NCI-H526 (cell line): ENCODE results near the gene ALDOA.

Experiments used
- DNase-seq, 2 experiments: peaks; one replicate each; lab custom pipeline; 2025; lab: John Stamatoyannopoulos, UW

ALDOA gene

GRCh38 chr16:30116291-30117207, 51.0 kb downstream of the ALDOA start:
- no peak for DNase-seq

- no peak for DNase-seq
Measured at GRCh38 chr16:30117768-30118167, 52.2 kb downstream of the ALDOA start.

- no peak for DNase-seq
Measured at GRCh38 chr16:30119428-30119827, 53.9 kb downstream of the ALDOA start.
